Chondrocyte (in vitro differentiated cells): Measurements from ENCODE around the gene TARDBP. TPM values are rescaled to one million over a fixed set of nuclear protein-coding genes. Genes with fewer than 3 reads are reported as not detected.

Experiments
- DNase-seq: peaks from one replicate; pipeline ENCODE4 v3.0.0; 2021; ENCODE audit warnings: mixed read lengths, low spot score
- H3K27ac Mint-ChIP-seq: one replicate; pipeline ENCODE4 v1.8.0; 2021; ENCODE audit warnings: mild to moderate bottlenecking, moderate library complexity, mixed read lengths; ENCODE audit not compliant: unreplicated experiment
- H3K27me3 Mint-ChIP-seq: 2 replicates; pipeline ENCODE4 v1.8.0; 2021; ENCODE audit warnings: low read depth, mixed read lengths
- H3K36me3 Mint-ChIP-seq: 2 replicates; pipeline ENCODE4 v1.8.0; 2021; ENCODE audit warnings: low read depth, mixed read lengths
- H3K4me1 Mint-ChIP-seq: 2 replicates; pipeline ENCODE4 v1.8.0; 2021; ENCODE audit warnings: low read depth, mild to moderate bottlenecking, mixed read lengths
- H3K4me3 Mint-ChIP-seq: one replicate; pipeline ENCODE4 v1.8.0; 2021; ENCODE audit warnings: mild to moderate bottlenecking, moderate library complexity, mixed read lengths; ENCODE audit not compliant: unreplicated experiment
- H3K9me3 Mint-ChIP-seq: 2 replicates; pipeline ENCODE4 v1.8.0; 2021; ENCODE audit warnings: low read depth, mixed read lengths
- total RNA-seq: library from RNA; stranded (reverse); gene quantifications from 3 replicates; pipeline ENCODE4 v1.2.1, GENCODE V29; 2021
- TF ChIP-seq, protein P1 (sequence below): fragments of 200-600 bp; sonication (generic); IDR thresholded peaks from 2 replicates; pipeline ENCODE4 v1.5.0; 2021; ENCODE audit warnings: antibody characterized with exemption, mild to moderate bottlenecking, moderate library complexity

The TARDBP gene
- total RNA-seq, 1 donor from 2014 or later, result 103 TPM

GRCh38 chr1:10979483-10979920 is 33.0 kb upstream of the TARDBP start:
- TF ChIP-seq, protein P1, sequence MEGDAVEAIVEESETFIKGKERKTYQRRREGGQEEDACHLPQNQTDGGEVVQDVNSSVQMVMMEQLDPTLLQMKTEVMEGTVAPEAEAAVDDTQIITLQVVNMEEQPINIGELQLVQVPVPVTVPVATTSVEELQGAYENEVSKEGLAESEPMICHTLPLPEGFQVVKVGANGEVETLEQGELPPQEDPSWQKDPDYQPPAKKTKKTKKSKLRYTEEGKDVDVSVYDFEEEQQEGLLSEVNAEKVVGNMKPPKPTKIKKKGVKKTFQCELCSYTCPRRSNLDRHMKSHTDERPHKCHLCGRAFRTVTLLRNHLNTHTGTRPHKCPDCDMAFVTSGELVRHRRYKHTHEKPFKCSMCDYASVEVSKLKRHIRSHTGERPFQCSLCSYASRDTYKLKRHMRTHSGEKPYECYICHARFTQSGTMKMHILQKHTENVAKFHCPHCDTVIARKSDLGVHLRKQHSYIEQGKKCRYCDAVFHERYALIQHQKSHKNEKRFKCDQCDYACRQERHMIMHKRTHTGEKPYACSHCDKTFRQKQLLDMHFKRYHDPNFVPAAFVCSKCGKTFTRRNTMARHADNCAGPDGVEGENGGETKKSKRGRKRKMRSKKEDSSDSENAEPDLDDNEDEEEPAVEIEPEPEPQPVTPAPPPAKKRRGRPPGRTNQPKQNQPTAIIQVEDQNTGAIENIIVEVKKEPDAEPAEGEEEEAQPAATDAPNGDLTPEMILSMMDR, result no peak
- no peak for DNase-seq
- Mint-ChIP-seq H3K4me3 (peak overlapping the region; percentile 55), H3K9me3 (no peaks in the 10 kb centered on the region), H3K27me3 (peaks cover 11% of the 10 kb centered on the region), H3K36me3 (no peaks in the 10 kb centered on the region), H3K27ac (peak overlapping the region; percentile 37), H3K4me1 (peaks cover 40% of the 10 kb centered on the region)

DNA sequence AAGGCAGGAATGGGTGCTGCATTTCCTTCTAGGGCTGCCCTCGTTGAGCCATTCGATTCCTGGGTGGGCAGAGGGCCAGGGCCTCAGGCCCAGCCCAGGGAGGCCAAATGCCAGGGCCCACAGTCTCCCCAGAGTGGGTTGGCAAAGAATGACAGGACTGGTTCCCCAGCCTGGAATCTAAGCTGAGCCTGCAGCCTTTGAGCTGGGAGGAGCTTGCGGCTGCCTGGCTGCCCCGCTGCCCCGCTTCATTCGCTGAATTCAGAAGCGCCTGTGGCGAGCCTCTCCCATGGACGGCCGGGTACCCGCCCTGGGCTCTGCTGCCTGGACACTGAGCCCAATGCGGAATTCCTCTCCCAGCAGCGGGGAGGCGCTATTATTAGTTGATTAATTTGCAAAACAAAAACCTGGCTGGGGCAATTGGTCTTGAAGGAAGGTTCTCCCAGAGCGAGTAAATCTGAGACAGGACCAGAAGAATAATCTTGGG is 32.3 kb upstream of the TARDBP start:
- H3K27ac Mint-ChIP-seq, result peak overlapping the region; percentile 37
- H3K9me3 Mint-ChIP-seq, result no peaks in the 10 kb centered on the region
- TF ChIP-seq, protein P1, result peak; percentile 79
- H3K4me1 Mint-ChIP-seq, result peaks cover 40% of the 10 kb centered on the region
- DNase-seq, result no peak
- peaks cover 11% of the 10 kb centered on the region for H3K27me3 Mint-ChIP-seq
- peak overlapping the region; percentile 55 for H3K4me3 Mint-ChIP-seq
- no peaks in the 10 kb centered on the region for H3K36me3 Mint-ChIP-seq

GRCh38 chr1:10980841-10981727 is 31.4 kb upstream of the TARDBP start:
- Mint-ChIP-seq H3K9me3 (no peaks in the 10 kb centered on the region), H3K4me3 (peak overlapping the region; percentile 55), H3K4me1 (peaks cover 32% of the 10 kb centered on the region), H3K36me3 (peaks cover 2% of the 10 kb centered on the region), H3K27me3 (peaks cover 14% of the 10 kb centered on the region), H3K27ac (no peak overlapping the region)
- TF ChIP-seq, protein P1, result no peak
- no peak for DNase-seq

GRCh38 chr1:10986525-10986890 is 25.9 kb upstream of the TARDBP start:
- no peak overlapping the region for H3K27ac Mint-ChIP-seq

DNA sequence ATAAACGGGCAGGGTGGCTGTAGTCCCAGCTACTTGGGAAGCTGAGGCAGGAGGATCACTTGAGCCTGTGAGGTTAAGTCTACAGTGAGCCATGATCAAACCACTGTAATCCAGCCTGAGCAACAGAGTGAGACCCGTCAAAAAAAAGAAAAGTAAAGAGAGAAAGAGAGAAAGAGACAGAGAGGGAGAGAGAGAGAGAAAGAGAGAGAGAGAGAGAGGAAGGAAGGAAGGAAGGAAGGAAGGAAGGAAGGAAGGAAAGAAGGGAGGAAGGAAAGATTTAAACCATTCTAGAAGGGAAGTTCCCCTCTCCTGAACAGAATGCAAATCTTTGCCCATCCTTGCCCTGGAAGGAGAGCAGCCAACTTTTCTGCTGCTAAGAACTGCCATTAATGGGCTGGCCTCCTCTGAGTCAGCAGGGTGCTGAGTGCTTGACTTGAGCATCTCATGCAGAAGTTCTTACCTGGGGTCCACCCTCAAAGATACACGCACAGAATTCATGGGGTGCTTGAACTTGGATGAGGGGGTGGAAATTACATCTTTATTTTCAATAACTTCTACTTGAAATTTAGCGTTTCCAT is 24.5 kb upstream of the TARDBP start:
- TF ChIP-seq, protein P1, result no peak
- H3K4me1 Mint-ChIP-seq, result no peaks in the 10 kb centered on the region
- no peak overlapping the region for H3K27ac Mint-ChIP-seq
- no peak for DNase-seq
- H3K36me3 Mint-ChIP-seq, result peaks cover 2% of the 10 kb centered on the region
- no peak overlapping the region for H3K4me3 Mint-ChIP-seq
- H3K9me3 Mint-ChIP-seq, result no peaks in the 10 kb centered on the region
- H3K27me3 Mint-ChIP-seq, result peaks cover 21% of the 10 kb centered on the region

More at GRCh38 chr1:10986525-10986890, 25.9 kb upstream of the TARDBP start:
- peaks cover 21% of the 10 kb centered on the region for H3K27me3 Mint-ChIP-seq
- H3K36me3 Mint-ChIP-seq, result peaks cover 2% of the 10 kb centered on the region
- no peak for DNase-seq
- no peaks in the 10 kb centered on the region for H3K9me3 Mint-ChIP-seq
- H3K4me3 Mint-ChIP-seq, result no peak overlapping the region
- TF ChIP-seq, protein P1, result no peak
- no peaks in the 10 kb centered on the region for H3K4me1 Mint-ChIP-seq
